Liver (tissue), 3 donors: ENCODE measurements around the gene WSCD2.

Source experiments
- ATF3 ChIP-seq: IDR thresholded peaks from 2 replicates; pipeline ENCODE4 v1.6.1; 2016; ENCODE audit warnings: antibody characterized with exemption
- EGR1 ChIP-seq, 2 donors: IDR thresholded peaks; 2 replicates each; pipeline ENCODE4 v1.6.1; 2016 to 2018; ENCODE audit warnings: antibody characterized with exemption in 2 of 2, low read depth in 2 of 2
- GABPA ChIP-seq, 2 donors: IDR thresholded peaks in 1 of 2; conservative IDR thresholded peaks in 1 of 2; 2 replicates each; pipeline ENCODE4 v1.6.1; 2016; ENCODE audit warnings: antibody characterized with exemption in 2 of 2, mild to moderate bottlenecking in 1 of 2, moderate library complexity in 1 of 2
- MAX ChIP-seq: IDR thresholded peaks from 2 replicates; pipeline ENCODE4 v1.6.1; 2016; ENCODE audit warnings: antibody characterized with exemption
- RAD21 ChIP-seq, 2 donors: IDR thresholded peaks; 2 replicates each; pipeline ENCODE4 v1.6.1; 2016; ENCODE audit warnings: antibody characterized with exemption in 2 of 2, mild to moderate bottlenecking in 2 of 2
- REST ChIP-seq: IDR thresholded peaks from 2 replicates; pipeline ENCODE4 v1.6.1; 2016; ENCODE audit warnings: antibody characterized with exemption, mild to moderate bottlenecking
- RXRA ChIP-seq, 2 donors: IDR thresholded peaks; 2 replicates each; pipeline ENCODE4 v1.6.1; 2017 to 2018; ENCODE audit warnings: antibody characterized with exemption in 2 of 2, mild to moderate bottlenecking in 1 of 2
- TAF1 ChIP-seq: conservative IDR thresholded peaks from 2 replicates; pipeline ENCODE4 v1.6.1; 2016; ENCODE audit warnings: antibody characterized with exemption, mild to moderate bottlenecking
- YY1 ChIP-seq: IDR thresholded peaks from 2 replicates; pipeline ENCODE4 v1.6.1; 2016; ENCODE audit warnings: antibody characterized with exemption, mild to moderate bottlenecking
- TF ChIP-seq, protein P1 (sequence below): fragments of 150-350 bp; IDR thresholded peaks from 2 replicates; pipeline ENCODE4 v1.5.1; 2017; ENCODE audit warnings: improper control_type of control experiment, low read depth, low read length; ENCODE audit not compliant: missing input control
- donor health status: healthy.
- donor health status: healthy.

- no peak for TF ChIP-seq EGR1 (IDR thresholded peaks at IDR 0.05; ENCODE audit: low read depth in 2 of 2)
- TF ChIP-seq, protein P1, sequence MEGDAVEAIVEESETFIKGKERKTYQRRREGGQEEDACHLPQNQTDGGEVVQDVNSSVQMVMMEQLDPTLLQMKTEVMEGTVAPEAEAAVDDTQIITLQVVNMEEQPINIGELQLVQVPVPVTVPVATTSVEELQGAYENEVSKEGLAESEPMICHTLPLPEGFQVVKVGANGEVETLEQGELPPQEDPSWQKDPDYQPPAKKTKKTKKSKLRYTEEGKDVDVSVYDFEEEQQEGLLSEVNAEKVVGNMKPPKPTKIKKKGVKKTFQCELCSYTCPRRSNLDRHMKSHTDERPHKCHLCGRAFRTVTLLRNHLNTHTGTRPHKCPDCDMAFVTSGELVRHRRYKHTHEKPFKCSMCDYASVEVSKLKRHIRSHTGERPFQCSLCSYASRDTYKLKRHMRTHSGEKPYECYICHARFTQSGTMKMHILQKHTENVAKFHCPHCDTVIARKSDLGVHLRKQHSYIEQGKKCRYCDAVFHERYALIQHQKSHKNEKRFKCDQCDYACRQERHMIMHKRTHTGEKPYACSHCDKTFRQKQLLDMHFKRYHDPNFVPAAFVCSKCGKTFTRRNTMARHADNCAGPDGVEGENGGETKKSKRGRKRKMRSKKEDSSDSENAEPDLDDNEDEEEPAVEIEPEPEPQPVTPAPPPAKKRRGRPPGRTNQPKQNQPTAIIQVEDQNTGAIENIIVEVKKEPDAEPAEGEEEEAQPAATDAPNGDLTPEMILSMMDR, result no peak
- TF ChIP-seq GABPA (IDR thresholded peaks at IDR 0.05 in 1 of 2, conservative IDR thresholded peaks at IDR 0.05 in 1 of 2), result no peak
- TF ChIP-seq TAF1, result no peak
- TF ChIP-seq MAX, result no peak
- no peak for TF ChIP-seq ATF3
- no peak for TF ChIP-seq REST
- no peak for TF ChIP-seq RAD21 (IDR thresholded peaks at IDR 0.05)
- no peak for TF ChIP-seq YY1
- TF ChIP-seq RXRA (IDR thresholded peaks at IDR 0.05), result no peak
These were observed 11.2 kb upstream of the WSCD2 start for GRCh38 chr12:108117902-108118301.
